Tibial nerve (tissue), 4 donors: ENCODE results near the gene FAM13A.

Experiments used
- EP300 ChIP-seq, 2 donors: sonication (generic); formaldehyde crosslinking; IDR thresholded peaks; one replicate each; pipeline ENCODE4 v1.6.1; 2017; ENCODE audit warnings: antibody characterized with exemption in 2 of 2, mild to moderate bottlenecking in 1 of 2
- POLR2A ChIP-seq, 2 donors: fragments of 450-650 bp; IDR thresholded peaks; one replicate each; pipeline ENCODE4 v1.6.1; 2017; ENCODE audit warnings: antibody characterized with exemption in 2 of 2, mild to moderate bottlenecking in 2 of 2, moderate library complexity in 2 of 2
- TF ChIP-seq, protein P1 (sequence below), 5 experiments: fragments of 200-600 bp in 3 of 5; fragments of 450-650 bp in 2 of 5; sonication (generic) in 3 of 5; IDR thresholded peaks; one replicate each; pipeline ENCODE4 v1.5.1; 2016 to 2019; ENCODE audit warnings: antibody characterized with exemption in 5 of 5, mild to moderate bottlenecking in 3 of 5, moderate library complexity in 2 of 5

DNA sequence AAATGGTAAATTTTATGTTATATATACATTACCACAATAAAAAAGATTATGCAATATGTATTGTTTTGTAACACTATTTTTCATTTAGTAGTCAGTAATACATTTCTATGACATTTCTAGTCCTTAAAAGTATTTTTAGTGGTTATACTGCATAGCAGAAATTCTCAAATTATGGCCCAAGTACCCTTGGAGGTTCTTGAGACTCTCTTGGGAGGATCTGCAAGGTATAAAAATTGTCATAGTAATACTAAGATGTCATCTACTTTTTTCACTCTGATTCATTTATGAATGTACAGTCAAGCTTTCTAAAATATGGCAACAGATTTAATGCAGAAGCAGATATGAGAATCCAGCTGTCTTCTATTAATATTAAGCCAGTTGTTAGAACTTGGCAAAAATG lies 220.8 kb downstream of the FAM13A start:
- TF ChIP-seq, protein P1, sequence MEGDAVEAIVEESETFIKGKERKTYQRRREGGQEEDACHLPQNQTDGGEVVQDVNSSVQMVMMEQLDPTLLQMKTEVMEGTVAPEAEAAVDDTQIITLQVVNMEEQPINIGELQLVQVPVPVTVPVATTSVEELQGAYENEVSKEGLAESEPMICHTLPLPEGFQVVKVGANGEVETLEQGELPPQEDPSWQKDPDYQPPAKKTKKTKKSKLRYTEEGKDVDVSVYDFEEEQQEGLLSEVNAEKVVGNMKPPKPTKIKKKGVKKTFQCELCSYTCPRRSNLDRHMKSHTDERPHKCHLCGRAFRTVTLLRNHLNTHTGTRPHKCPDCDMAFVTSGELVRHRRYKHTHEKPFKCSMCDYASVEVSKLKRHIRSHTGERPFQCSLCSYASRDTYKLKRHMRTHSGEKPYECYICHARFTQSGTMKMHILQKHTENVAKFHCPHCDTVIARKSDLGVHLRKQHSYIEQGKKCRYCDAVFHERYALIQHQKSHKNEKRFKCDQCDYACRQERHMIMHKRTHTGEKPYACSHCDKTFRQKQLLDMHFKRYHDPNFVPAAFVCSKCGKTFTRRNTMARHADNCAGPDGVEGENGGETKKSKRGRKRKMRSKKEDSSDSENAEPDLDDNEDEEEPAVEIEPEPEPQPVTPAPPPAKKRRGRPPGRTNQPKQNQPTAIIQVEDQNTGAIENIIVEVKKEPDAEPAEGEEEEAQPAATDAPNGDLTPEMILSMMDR (IDR thresholded peaks at IDR 0.05) = no peak
- TF ChIP-seq POLR2A (IDR thresholded peaks at IDR 0.05) (no peak), EP300 (IDR thresholded peaks at IDR 0.05) (no peak)
